AG09319 (cell line): Measurements from ENCODE around the gene CAVIN4.

Experiments
- DNase-seq: peaks from one replicate; pipeline ENCODE4 v3.0.0-alpha.2; 2010; ENCODE audit warnings: low read depth; ENCODE audit errors: extremely low read depth
- CTCF ChIP-seq: IDR thresholded peaks from 2 replicates; pipeline ENCODE4 v1.5.1; 2011; ENCODE audit warnings: low read depth, mild to moderate bottlenecking, inconsistent platforms, low read length, moderate library complexity

Gene CAVIN4

GRCh38 chr9:100557053-100557452 is 20.8 kb upstream of the CAVIN4 start:
- DNase-seq, result no peak
- TF ChIP-seq CTCF, result no peak

GRCh38 chr9:100561256-100561655 is 16.6 kb upstream of the CAVIN4 start:
- no peak for DNase-seq
- no peak for TF ChIP-seq CTCF

GRCh38 chr9:100567856-100568255 is 10.0 kb upstream of the CAVIN4 start:
- TF ChIP-seq CTCF, result no peak
- no peak for DNase-seq

GRCh38 chr9:100573655-100574260 is 4.1 kb upstream of the CAVIN4 start:
- no peak for DNase-seq
- no peak for TF ChIP-seq CTCF

GRCh38 chr9:100575006-100575405 is 2.9 kb upstream of the CAVIN4 start:
- TF ChIP-seq CTCF, result no peak
- no peak for DNase-seq

- no peak for TF ChIP-seq CTCF
- no peak for DNase-seq
These were observed 2.0 kb upstream of the CAVIN4 start for GRCh38 chr9:100575765-100576386.

GRCh38 chr9:100578610-100579009 is 731 bp downstream of the CAVIN4 start:
- TF ChIP-seq CTCF, result no peak
- no peak for DNase-seq
